K562 (cell line): ENCODE measurements around the gene WDPCP.

ENCODE experiments used
- ATF4 ChIP-seq: fragments of 450-650 bp; formaldehyde crosslinking; IDR thresholded peaks from 2 replicates; pipeline ENCODE4 v1.4.0; 2022; ENCODE audit warnings: mild to moderate bottlenecking, moderate library complexity
- EP300 ChIP-seq: IDR thresholded peaks from 2 replicates; pipeline ENCODE4 v1.6.1; 2012; ENCODE audit warnings: low read length, improper control_type of control experiment
- NFXL1 ChIP-seq: fragments of 450-650 bp; formaldehyde crosslinking; IDR thresholded peaks from 2 replicates; pipeline ENCODE4 v1.4.0; 2021; ENCODE audit warnings: mild to moderate bottlenecking
- NONO ChIP-seq, 2 experiments: fragments of 200-400 bp in 1 of 2; fragments of 450-650 bp in 1 of 2; formaldehyde crosslinking in 1 of 2; IDR thresholded peaks; 2 replicates each; pipeline ENCODE4 v1.6.1; 2017; ENCODE audit warnings: low read depth in 2 of 2, mild to moderate bottlenecking in 2 of 2, moderate library complexity in 2 of 2, low read length in 1 of 2
- POLR2A ChIP-seq: fragments of 450-650 bp; conservative IDR thresholded peaks from 2 replicates; pipeline ENCODE4 v1.6.1; 2016

GRCh38 chr2:63124850-63125249 lies 463.4 kb downstream of the WDPCP start:
- TF ChIP-seq POLR2A (no peak), NFXL1 (CRISPR knock-in tag) (no peak), EP300 (no peak), ATF4 (CRISPR knock-in tag) (no peak), NONO (IDR thresholded peaks at IDR 0.05; ENCODE audit: low read depth in 2 of 2, low read length in 1 of 2) (no peak)
